NCI-H1694 treated with DMSO at 0.1 percent for 48 hours (cell line): Measurements from ENCODE around the gene SV2B.

Experiments
- DNase-seq: peaks from one replicate; lab custom pipeline; 2025; lab: John Stamatoyannopoulos, UW

SV2B gene

GRCh38 chr15:91141097-91141496 lies 41.0 kb downstream of the SV2B start:
- no peak for DNase-seq

GRCh38 chr15:91142106-91142744 lies 42.2 kb downstream of the SV2B start:
- peak; percentile 15 for DNase-seq

GRCh38 chr15:91142946-91143345 lies 42.9 kb downstream of the SV2B start:
- DNase-seq, result no peak

- DNase-seq, result no peak
Observed at GRCh38 chr15:91146728-91147127, 46.7 kb downstream of the SV2B start.

GRCh38 chr15:91148243-91148642 lies 48.2 kb downstream of the SV2B start:
- no peak for DNase-seq

GRCh38 chr15:91150502-91151160 lies 50.6 kb downstream of the SV2B start:
- peak; percentile 83 for DNase-seq

- DNase-seq, result no peak
Observed at GRCh38 chr15:91151781-91152563, 51.9 kb downstream of the SV2B start.

GRCh38 chr15:91152896-91153581 lies 53.0 kb downstream of the SV2B start:
- no peak for DNase-seq

GRCh38 chr15:91153954-91154353 lies 53.9 kb downstream of the SV2B start:
- no peak for DNase-seq

GRCh38 chr15:91156175-91156726 lies 56.2 kb downstream of the SV2B start:
- DNase-seq, result no peak

- no peak for DNase-seq
Observed at GRCh38 chr15:91158415-91159394, 58.6 kb downstream of the SV2B start.

- no peak for DNase-seq
Observed at GRCh38 chr15:91165850-91166249, 65.8 kb downstream of the SV2B start.

GRCh38 chr15:91168457-91168856 lies 68.4 kb downstream of the SV2B start:
- no peak for DNase-seq

- no peak for DNase-seq
Observed at GRCh38 chr15:91171334-91171733, 71.3 kb downstream of the SV2B start.

GRCh38 chr15:91182101-91182500 lies 82.0 kb downstream of the SV2B start:
- no peak for DNase-seq

- DNase-seq, result no peak
Observed at GRCh38 chr15:91183596-91183995, 83.5 kb downstream of the SV2B start.

- no peak for DNase-seq
Observed at GRCh38 chr15:91184441-91184840, 84.4 kb downstream of the SV2B start.

- DNase-seq, result peak; percentile 12
Observed at GRCh38 chr15:91186904-91187656, 87.0 kb downstream of the SV2B start.

- DNase-seq, result no peak
Observed at GRCh38 chr15:91192285-91192684, 92.2 kb downstream of the SV2B start.

- no peak for DNase-seq
Observed at GRCh38 chr15:91192690-91193377, 92.8 kb downstream of the SV2B start.
